HL-60 (cell line): Measurements from ENCODE around the gene MAGI2.

Experiments used
- DNase-seq, 2 experiments: peaks; one replicate each; pipeline ENCODE4 v3.0.0-alpha.2; 2010 to 2020; ENCODE audit warnings: low read depth in 1 of 2, low spot score in 1 of 2
- H3K27ac ChIP-seq: fragments of 250-450 bp; sonication (Bioruptor Pico); replicated peaks from 2 replicates; pipeline ENCODE4 v1.5.1; 2020; ENCODE audit warnings: mild to moderate bottlenecking, moderate library complexity
- H3K27me3 ChIP-seq: fragments of 250-450 bp; sonication (Bioruptor Pico); 2 replicates; pipeline ENCODE4 v1.5.1; 2021; ENCODE audit warnings: mild to moderate bottlenecking, moderate library complexity; ENCODE audit not compliant: insufficient read depth, poor library complexity, severe bottlenecking
- H3K4me3 ChIP-seq: replicated peaks from 2 replicates; pipeline ENCODE4 v1.5.1; 2011; ENCODE audit warnings: mild to moderate bottlenecking, control low read depth, low read length; ENCODE audit not compliant: insufficient read depth
- GABPA ChIP-seq: IDR thresholded peaks from 2 replicates; pipeline ENCODE4 v1.6.1; 2012; ENCODE audit warnings: low read depth
- POLR2AphosphoS5 ChIP-seq: IDR thresholded peaks from 2 replicates; pipeline ENCODE4 v1.6.1; 2012; ENCODE audit warnings: low read depth
- SPI1 ChIP-seq: IDR thresholded peaks from 2 replicates; pipeline ENCODE4 v1.6.1; 2012; ENCODE audit warnings: low read depth, mild to moderate bottlenecking, borderline replicate concordance
- TF ChIP-seq, protein P1 (sequence below): IDR thresholded peaks from 2 replicates; pipeline ENCODE4 v1.6.1; 2012; ENCODE audit warnings: low read depth; ENCODE audit not compliant: insufficient replicate concordance
- TF ChIP-seq, protein P2 (sequence below): IDR thresholded peaks from one replicate; pipeline ENCODE4 v1.5.1; 2011; ENCODE audit warnings: low read length, control low read depth, inconsistent platforms; ENCODE audit not compliant: insufficient read depth

The MAGI2 gene

DNA sequence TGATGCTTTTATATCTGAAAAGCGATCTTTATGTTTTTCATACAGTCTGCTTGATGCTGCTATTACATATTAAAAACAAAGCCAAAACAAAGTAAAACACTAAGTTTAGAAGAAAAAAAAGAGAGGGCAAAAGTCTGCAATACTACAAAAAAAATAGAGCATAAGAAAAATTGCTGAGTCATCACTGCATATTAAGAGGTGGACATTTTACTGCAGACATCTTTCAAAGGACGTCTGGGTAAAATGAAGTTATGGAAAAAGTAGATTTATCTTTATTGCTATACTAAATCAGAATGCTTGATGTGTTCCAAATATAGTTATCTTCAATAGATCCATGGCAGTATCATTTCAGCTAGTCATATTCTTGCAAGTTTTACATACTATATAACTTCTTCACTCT is 172.0 kb downstream of the MAGI2 start:
- TF ChIP-seq POLR2AphosphoS5 (no peak), SPI1 (no peak), GABPA (no peak)
- TF ChIP-seq, protein P1, sequence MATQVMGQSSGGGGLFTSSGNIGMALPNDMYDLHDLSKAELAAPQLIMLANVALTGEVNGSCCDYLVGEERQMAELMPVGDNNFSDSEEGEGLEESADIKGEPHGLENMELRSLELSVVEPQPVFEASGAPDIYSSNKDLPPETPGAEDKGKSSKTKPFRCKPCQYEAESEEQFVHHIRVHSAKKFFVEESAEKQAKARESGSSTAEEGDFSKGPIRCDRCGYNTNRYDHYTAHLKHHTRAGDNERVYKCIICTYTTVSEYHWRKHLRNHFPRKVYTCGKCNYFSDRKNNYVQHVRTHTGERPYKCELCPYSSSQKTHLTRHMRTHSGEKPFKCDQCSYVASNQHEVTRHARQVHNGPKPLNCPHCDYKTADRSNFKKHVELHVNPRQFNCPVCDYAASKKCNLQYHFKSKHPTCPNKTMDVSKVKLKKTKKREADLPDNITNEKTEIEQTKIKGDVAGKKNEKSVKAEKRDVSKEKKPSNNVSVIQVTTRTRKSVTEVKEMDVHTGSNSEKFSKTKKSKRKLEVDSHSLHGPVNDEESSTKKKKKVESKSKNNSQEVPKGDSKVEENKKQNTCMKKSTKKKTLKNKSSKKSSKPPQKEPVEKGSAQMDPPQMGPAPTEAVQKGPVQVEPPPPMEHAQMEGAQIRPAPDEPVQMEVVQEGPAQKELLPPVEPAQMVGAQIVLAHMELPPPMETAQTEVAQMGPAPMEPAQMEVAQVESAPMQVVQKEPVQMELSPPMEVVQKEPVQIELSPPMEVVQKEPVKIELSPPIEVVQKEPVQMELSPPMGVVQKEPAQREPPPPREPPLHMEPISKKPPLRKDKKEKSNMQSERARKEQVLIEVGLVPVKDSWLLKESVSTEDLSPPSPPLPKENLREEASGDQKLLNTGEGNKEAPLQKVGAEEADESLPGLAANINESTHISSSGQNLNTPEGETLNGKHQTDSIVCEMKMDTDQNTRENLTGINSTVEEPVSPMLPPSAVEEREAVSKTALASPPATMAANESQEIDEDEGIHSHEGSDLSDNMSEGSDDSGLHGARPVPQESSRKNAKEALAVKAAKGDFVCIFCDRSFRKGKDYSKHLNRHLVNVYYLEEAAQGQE, result no peak
- TF ChIP-seq, protein P2, sequence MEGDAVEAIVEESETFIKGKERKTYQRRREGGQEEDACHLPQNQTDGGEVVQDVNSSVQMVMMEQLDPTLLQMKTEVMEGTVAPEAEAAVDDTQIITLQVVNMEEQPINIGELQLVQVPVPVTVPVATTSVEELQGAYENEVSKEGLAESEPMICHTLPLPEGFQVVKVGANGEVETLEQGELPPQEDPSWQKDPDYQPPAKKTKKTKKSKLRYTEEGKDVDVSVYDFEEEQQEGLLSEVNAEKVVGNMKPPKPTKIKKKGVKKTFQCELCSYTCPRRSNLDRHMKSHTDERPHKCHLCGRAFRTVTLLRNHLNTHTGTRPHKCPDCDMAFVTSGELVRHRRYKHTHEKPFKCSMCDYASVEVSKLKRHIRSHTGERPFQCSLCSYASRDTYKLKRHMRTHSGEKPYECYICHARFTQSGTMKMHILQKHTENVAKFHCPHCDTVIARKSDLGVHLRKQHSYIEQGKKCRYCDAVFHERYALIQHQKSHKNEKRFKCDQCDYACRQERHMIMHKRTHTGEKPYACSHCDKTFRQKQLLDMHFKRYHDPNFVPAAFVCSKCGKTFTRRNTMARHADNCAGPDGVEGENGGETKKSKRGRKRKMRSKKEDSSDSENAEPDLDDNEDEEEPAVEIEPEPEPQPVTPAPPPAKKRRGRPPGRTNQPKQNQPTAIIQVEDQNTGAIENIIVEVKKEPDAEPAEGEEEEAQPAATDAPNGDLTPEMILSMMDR, result no peak
- Histone ChIP-seq H3K4me3 (no peak overlapping the region), H3K27me3 (no peaks in the 10 kb centered on the region), H3K27ac (no peak overlapping the region)
- DNase-seq, result no peak

DNA sequence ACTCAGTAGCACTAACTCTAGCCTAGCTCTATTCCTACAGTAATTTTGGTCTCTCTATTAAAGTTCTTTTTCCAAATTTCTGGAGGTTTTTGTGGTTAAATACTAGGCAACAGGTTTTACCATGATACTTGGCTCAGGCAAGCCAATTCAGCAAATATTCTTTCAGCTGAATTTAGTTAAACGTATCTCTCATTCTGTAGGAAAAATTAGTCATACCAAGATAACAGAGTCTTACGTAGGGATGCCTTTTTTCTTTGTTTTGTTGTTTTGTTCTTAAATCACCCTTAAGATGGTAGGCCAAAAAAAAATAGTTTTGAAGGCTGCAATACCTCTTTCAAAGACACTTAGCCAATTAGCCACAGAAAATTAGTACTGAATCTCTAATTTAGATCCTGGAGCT is 180.5 kb downstream of the MAGI2 start:
- Histone ChIP-seq H3K27me3 (no peaks in the 10 kb centered on the region), H3K27ac (no peak overlapping the region), H3K4me3 (no peak overlapping the region)
- TF ChIP-seq, protein P2, result no peak
- no peak for TF ChIP-seq SPI1
- TF ChIP-seq GABPA, result no peak
- TF ChIP-seq, protein P1, result no peak
- TF ChIP-seq POLR2AphosphoS5, result no peak
- DNase-seq, result no peak

DNA sequence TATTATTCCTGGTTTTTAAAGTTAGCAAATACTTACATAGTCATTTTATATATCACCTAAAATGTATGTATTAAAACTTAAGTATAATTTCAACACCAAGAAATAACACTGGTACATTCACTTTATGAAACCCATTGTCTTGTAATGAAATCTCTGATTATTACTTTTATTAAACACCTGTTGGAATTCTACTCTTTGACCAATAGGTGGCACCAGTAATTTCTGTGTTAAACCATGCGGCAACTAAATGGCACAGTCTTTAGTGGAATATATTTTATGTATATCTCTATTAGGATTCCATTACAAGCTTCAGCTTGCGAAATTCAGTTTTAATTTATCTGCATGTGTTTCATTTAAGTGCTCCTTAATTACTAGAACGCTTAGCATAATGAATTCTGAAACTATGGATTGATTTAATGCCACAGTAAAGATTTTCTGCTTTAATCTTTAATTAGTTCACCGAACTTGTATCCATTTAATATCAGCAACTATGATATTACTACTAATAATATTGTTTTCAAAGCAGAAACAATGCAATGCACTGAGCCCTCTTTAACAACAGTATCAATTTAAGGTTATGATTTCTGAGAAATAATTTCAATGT is 181.3 kb downstream of the MAGI2 start:
- TF ChIP-seq, protein P2, result peak; percentile 37
- no peak for TF ChIP-seq SPI1
- DNase-seq, result no peak
- Histone ChIP-seq H3K27me3 (no peaks in the 10 kb centered on the region), H3K27ac (no peak overlapping the region), H3K4me3 (no peak overlapping the region)

DNA sequence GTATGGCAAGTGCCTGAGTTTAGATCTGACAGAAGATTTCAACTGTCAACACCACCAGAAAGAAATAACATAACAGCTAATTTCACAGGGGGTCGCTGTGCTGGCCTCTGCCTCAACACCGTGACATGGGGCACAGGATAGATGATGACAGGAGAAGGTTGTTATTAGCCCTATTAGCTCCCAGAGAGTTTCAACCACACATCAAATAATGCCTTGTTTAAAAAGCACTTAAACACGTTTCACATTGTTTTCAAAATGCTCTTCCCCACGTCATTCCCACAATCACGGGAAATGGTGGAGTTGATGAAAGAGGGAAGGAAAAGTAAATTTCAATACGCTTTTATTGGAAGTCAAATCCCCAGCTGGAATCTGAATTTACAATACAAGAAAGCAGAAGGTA is 184.7 kb downstream of the MAGI2 start:
- TF ChIP-seq GABPA (no peak), SPI1 (no peak), POLR2AphosphoS5 (no peak)
- TF ChIP-seq, protein P2, result no peak
- TF ChIP-seq, protein P1, result no peak
- H3K27ac ChIP-seq, result no peak overlapping the region
- H3K27me3 ChIP-seq, result no peaks in the 10 kb centered on the region
- no peak for DNase-seq
- H3K4me3 ChIP-seq, result no peak overlapping the region
